ENCODE results near the gene DLST.

DLST gene

DNA sequence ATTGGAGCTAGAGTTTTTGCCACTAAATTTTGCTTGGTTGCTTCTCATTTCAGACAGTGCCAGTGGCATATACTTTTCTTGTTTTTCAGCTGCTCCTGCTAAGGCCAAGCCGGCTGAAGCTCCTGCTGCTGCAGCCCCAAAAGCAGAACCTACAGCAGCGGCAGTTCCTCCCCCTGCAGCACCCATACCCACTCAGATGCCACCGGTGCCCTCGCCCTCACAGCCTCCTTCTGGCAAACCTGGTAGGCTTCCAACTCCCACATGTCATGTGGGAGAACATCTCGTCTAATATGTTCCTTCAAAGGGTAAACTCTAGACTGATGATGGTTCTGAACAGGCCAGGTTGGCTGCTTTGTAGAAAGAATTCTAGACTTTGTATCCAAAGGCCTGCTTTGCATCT is 11.0 kb downstream of the DLST start:
- Histone ChIP-seq H3K36me3 (ENCODE audit: control insufficient read depth in 1 of 2, insufficient read depth in 2 of 2, low read length in 2 of 2) (peaks cover 40 to 53% of the 10 kb centered on the region in 2 experiments), H3K4me2 (ENCODE audit: low read length) (no peak overlapping the region), H2AFZ (ENCODE audit: insufficient read depth, low read length, poor library complexity) (no peak overlapping the region), H2AK5ac (ENCODE audit: low read length) (no peak overlapping the region), H2BK12ac (ENCODE audit: low read length) (no peak overlapping the region), H3K14ac (ENCODE audit: low read length) (no peak overlapping the region), H3K9me3 (ENCODE audit: insufficient read depth, low read depth, low read length) (no peaks in the 10 kb centered on the region), H3K79me2 (ENCODE audit: control insufficient read depth, insufficient read depth, low read length, poor library complexity) (no peaks in the 10 kb centered on the region), H3K9ac (ENCODE audit: low read length) (no peak overlapping the region), H2BK5ac (ENCODE audit: low read depth, low read length, poor library complexity) (no peak overlapping the region), H4K8ac (ENCODE audit: low read depth, low read length) (no peak overlapping the region), H3K27ac (ENCODE audit: low read depth, low read length) (no peak overlapping the region), H2BK120ac (ENCODE audit: insufficient read depth, low read length, poor library complexity) (no peak overlapping the region), H3K4ac (ENCODE audit: low read depth, low read length) (no peak overlapping the region), H3K79me1 (ENCODE audit: low read length) (no peaks in the 10 kb centered on the region), H4K91ac (ENCODE audit: low read depth, low read length) (no peak overlapping the region), H3K27me3 (ENCODE audit: insufficient read depth, low read length) (no peaks in the 10 kb centered on the region), H3K4me3 (ENCODE audit: low read depth, low read length) (no peak overlapping the region), H3K23ac (ENCODE audit: low read length) (no peak overlapping the region), H3K18ac (ENCODE audit: low read length) (no peak overlapping the region), H3K4me1 (ENCODE audit: control insufficient read depth in 1 of 2, insufficient read depth in 2 of 2, low read length in 2 of 2) (peaks cover 4 to 8% of the 10 kb centered on the region in 2 experiments), H4K12ac (ENCODE audit: low read depth, low read length) (no peak overlapping the region)
- DNase-seq, result no peak
- no CpG with 5 or more reads among the region's 5 CpGs for WGBS (ENCODE audit: extremely low coverage, insufficient coverage, insufficient read length)

DNA sequence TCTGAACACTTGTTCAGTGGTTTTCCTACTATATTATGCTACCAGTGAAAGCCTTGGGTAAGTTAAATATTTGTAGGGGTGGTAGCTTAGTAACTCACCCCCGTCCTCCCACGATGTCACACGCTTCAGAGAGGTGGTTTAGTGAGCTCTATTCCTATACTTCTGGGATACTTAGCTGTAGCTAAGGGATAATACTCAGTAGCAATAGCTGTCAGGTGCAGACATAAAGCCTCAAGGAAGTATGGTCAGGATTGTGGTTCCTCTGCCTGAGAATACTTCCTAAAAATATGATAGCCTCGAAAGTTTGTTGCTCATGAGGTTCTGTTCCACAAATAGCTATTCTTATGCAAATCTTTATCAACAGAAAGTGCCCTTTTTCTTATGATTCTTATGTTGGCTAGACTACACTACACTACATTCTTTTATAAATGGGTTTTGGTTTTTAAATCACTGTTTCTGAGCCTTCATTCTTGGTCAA is 11.9 kb downstream of the DLST start:
- H4K8ac ChIP-seq (ENCODE audit: low read depth, low read length), result no peak overlapping the region
- no CpG with 5 or more reads among the region's 4 CpGs for WGBS (ENCODE audit: extremely low coverage, insufficient coverage, insufficient read length)
- peaks cover 45 to 58% of the 10 kb centered on the region in 2 experiments for H3K36me3 ChIP-seq (ENCODE audit: control insufficient read depth in 1 of 2, insufficient read depth in 2 of 2, low read length in 2 of 2)
- no peak overlapping the region for H2BK120ac ChIP-seq (ENCODE audit: insufficient read depth, low read length, poor library complexity)
- H3K4ac ChIP-seq (ENCODE audit: low read depth, low read length), result no peak overlapping the region
- H3K4me2 ChIP-seq (ENCODE audit: low read length), result no peak overlapping the region
- no peak overlapping the region for H3K27ac ChIP-seq (ENCODE audit: low read depth, low read length)
- no peak overlapping the region for H3K18ac ChIP-seq (ENCODE audit: low read length)
- no peak overlapping the region for H2BK5ac ChIP-seq (ENCODE audit: low read depth, low read length, poor library complexity)
- H3K23ac ChIP-seq (ENCODE audit: low read length), result no peak overlapping the region
- H3K14ac ChIP-seq (ENCODE audit: low read length), result no peak overlapping the region
- H3K27me3 ChIP-seq (ENCODE audit: insufficient read depth, low read length), result no peaks in the 10 kb centered on the region
- H2AFZ ChIP-seq (ENCODE audit: insufficient read depth, low read length, poor library complexity), result no peak overlapping the region
- H3K4me1 ChIP-seq (ENCODE audit: control insufficient read depth in 1 of 2, insufficient read depth in 2 of 2, low read length in 2 of 2), result peaks cover 3% of the 10 kb centered on the region in 2 experiments
- H4K91ac ChIP-seq (ENCODE audit: low read depth, low read length), result no peak overlapping the region
- H2AK5ac ChIP-seq (ENCODE audit: low read length), result no peak overlapping the region
- H3K4me3 ChIP-seq (ENCODE audit: low read depth, low read length), result no peak overlapping the region
- H3K9ac ChIP-seq (ENCODE audit: low read length), result no peak overlapping the region
- no peak for DNase-seq
- no peaks in the 10 kb centered on the region for H3K9me3 ChIP-seq (ENCODE audit: insufficient read depth, low read depth, low read length)
- H4K12ac ChIP-seq (ENCODE audit: low read depth, low read length), result no peak overlapping the region
- no peaks in the 10 kb centered on the region for H3K79me1 ChIP-seq (ENCODE audit: low read length)
- no peak overlapping the region for H2BK12ac ChIP-seq (ENCODE audit: low read length)
- no peaks in the 10 kb centered on the region for H3K79me2 ChIP-seq (ENCODE audit: control insufficient read depth, insufficient read depth, low read length, poor library complexity)

DNA sequence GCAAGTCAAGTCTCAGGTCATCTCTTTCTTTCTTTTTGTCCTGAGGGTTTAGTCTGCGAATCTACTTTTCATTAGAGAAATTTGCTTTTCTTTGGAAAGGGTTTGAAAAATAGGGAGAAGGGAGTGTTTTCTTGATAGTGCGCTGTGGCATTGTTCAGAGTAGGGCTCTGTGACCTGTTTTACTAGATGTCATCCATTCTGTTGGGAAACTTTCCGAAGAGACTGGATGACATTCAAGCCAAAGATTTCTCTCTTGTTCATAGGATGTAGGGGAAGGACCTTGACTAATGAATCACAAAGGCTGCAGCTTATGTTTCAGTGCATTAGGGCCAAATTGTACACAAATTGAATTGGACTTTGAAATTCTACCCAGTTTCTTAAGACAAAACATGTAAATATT is 14.7 kb downstream of the DLST start:
- no peak overlapping the region for H3K4me2 ChIP-seq (ENCODE audit: low read length)
- WGBS (ENCODE audit: extremely low coverage, insufficient coverage, insufficient read length), result no CpG with 5 or more reads among the region's 3 CpGs

DNA sequence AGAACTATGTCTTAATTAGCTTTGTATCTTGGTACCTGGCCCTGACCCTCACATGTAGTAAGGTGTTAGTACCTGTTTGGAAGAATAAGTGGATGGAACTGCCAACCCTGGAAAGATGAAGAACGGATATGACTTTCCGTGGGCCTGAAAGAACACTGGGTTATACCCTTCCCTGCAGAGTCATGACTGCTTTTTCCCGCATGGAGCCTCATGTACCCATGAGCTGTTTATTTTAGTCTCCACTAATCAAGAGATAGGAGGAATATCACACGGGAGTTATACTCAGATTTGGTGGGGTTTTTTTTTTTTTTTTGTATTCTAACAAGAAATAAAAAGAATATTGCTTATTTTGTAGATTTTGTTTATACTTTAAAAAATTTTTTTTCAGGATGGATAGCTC is 15.9 kb downstream of the DLST start:
- H3K36me3 ChIP-seq (ENCODE audit: control insufficient read depth in 1 of 2, insufficient read depth in 2 of 2, low read length in 2 of 2), result peaks cover 53 to 75% of the 10 kb centered on the region in 2 experiments
- no peak overlapping the region for H3K9ac ChIP-seq (ENCODE audit: low read length)
- H3K79me2 ChIP-seq (ENCODE audit: control insufficient read depth, insufficient read depth, low read length, poor library complexity), result no peaks in the 10 kb centered on the region
- H2BK120ac ChIP-seq (ENCODE audit: insufficient read depth, low read length, poor library complexity), result no peak overlapping the region
- no peak overlapping the region for H2AK5ac ChIP-seq (ENCODE audit: low read length)
- no peaks in the 10 kb centered on the region for H3K9me3 ChIP-seq (ENCODE audit: insufficient read depth, low read depth, low read length)
- H4K8ac ChIP-seq (ENCODE audit: low read depth, low read length), result no peak overlapping the region
- H3K18ac ChIP-seq (ENCODE audit: low read length), result no peak overlapping the region
- H3K14ac ChIP-seq (ENCODE audit: low read length), result no peak overlapping the region
- no peak overlapping the region for H3K27ac ChIP-seq (ENCODE audit: low read depth, low read length)
- no peak overlapping the region for H3K4me2 ChIP-seq (ENCODE audit: low read length)
- H3K79me1 ChIP-seq (ENCODE audit: low read length), result no peaks in the 10 kb centered on the region
- DNase-seq, result no peak
- no peak overlapping the region for H2AFZ ChIP-seq (ENCODE audit: insufficient read depth, low read length, poor library complexity)
- H4K91ac ChIP-seq (ENCODE audit: low read depth, low read length), result no peak overlapping the region
- no peak overlapping the region for H3K4ac ChIP-seq (ENCODE audit: low read depth, low read length)
- no peaks in the 10 kb centered on the region for H3K27me3 ChIP-seq (ENCODE audit: insufficient read depth, low read length)
- no peaks in the 10 kb centered on the region for H3K4me1 ChIP-seq (ENCODE audit: control insufficient read depth in 1 of 2, insufficient read depth in 2 of 2, low read length in 2 of 2)
- H3K23ac ChIP-seq (ENCODE audit: low read length), result no peak overlapping the region
- no peak overlapping the region for H2BK5ac ChIP-seq (ENCODE audit: low read depth, low read length, poor library complexity)
- no CpG with 5 or more reads among the region's 4 CpGs for WGBS (ENCODE audit: extremely low coverage, insufficient coverage, insufficient read length)
- no peak overlapping the region for H3K4me3 ChIP-seq (ENCODE audit: low read depth, low read length)
- H4K12ac ChIP-seq (ENCODE audit: low read depth, low read length), result no peak overlapping the region
- H2BK12ac ChIP-seq (ENCODE audit: low read length), result no peak overlapping the region

More for the DNA sequence above, 14.7 kb downstream of the DLST start:
- Histone ChIP-seq H3K4me1 (ENCODE audit: control insufficient read depth in 1 of 2, insufficient read depth in 2 of 2, low read length in 2 of 2) (no peaks in the 10 kb centered on the region), H4K91ac (ENCODE audit: low read depth, low read length) (no peak overlapping the region), H3K9me3 (ENCODE audit: insufficient read depth, low read depth, low read length) (no peaks in the 10 kb centered on the region), H2AFZ (ENCODE audit: insufficient read depth, low read length, poor library complexity) (no peak overlapping the region), H4K8ac (ENCODE audit: low read depth, low read length) (no peak overlapping the region), H3K23ac (ENCODE audit: low read length) (no peak overlapping the region), H3K14ac (ENCODE audit: low read length) (no peak overlapping the region), H3K9ac (ENCODE audit: low read length) (no peak overlapping the region), H3K36me3 (ENCODE audit: control insufficient read depth in 1 of 2, insufficient read depth in 2 of 2, low read length in 2 of 2) (peaks cover 51 to 69% of the 10 kb centered on the region in 2 experiments), H2AK5ac (ENCODE audit: low read length) (no peak overlapping the region), H3K27ac (ENCODE audit: low read depth, low read length) (no peak overlapping the region), H3K79me2 (ENCODE audit: control insufficient read depth, insufficient read depth, low read length, poor library complexity) (no peaks in the 10 kb centered on the region), H3K4ac (ENCODE audit: low read depth, low read length) (no peak overlapping the region), H2BK5ac (ENCODE audit: low read depth, low read length, poor library complexity) (no peak overlapping the region), H3K4me3 (ENCODE audit: low read depth, low read length) (no peak overlapping the region), H4K12ac (ENCODE audit: low read depth, low read length) (no peak overlapping the region), H3K27me3 (ENCODE audit: insufficient read depth, low read length) (no peaks in the 10 kb centered on the region), H2BK120ac (ENCODE audit: insufficient read depth, low read length, poor library complexity) (no peak overlapping the region), H2BK12ac (ENCODE audit: low read length) (no peak overlapping the region), H3K18ac (ENCODE audit: low read length) (no peak overlapping the region), H3K79me1 (ENCODE audit: low read length) (no peaks in the 10 kb centered on the region)
- DNase-seq, result peak in 1 of 2 donors; percentile 13
